HepG2 (cell line): Measurements from ENCODE around the gene ASXL1. TPM values are rescaled to one million over a fixed set of nuclear protein-coding genes. Genes with fewer than 3 reads are reported as not detected.

Experiments used
- KMT2A ChIP-seq: sonication (generic); formaldehyde crosslinking; IDR thresholded peaks from 2 replicates; pipeline ENCODE4 v1.4.0; 2020; ENCODE audit warnings: missing genetic modification reagents
- MBD4 ChIP-seq: IDR thresholded peaks from 2 replicates; pipeline ENCODE4 v1.6.1; 2012; ENCODE audit warnings: low read length, inconsistent platforms, borderline replicate concordance
- PCBP2 ChIP-seq: fragments of 200-400 bp; formaldehyde crosslinking; optimal IDR thresholded peaks from 2 replicates; pipeline ENCODE3; 2018; ENCODE audit warnings: low read length, low read depth; ENCODE audit not compliant: poor library complexity, severe bottlenecking
- PPARG ChIP-seq: conservative IDR thresholded peaks from 2 replicates; pipeline ENCODE4 v1.6.1; 2016; ENCODE audit warnings: missing biosample characterization, missing genetic modification reagents
- SAFB2 ChIP-seq: sonication (generic); formaldehyde crosslinking; IDR thresholded peaks from 2 replicates; pipeline ENCODE4 v1.5.1; 2020; ENCODE audit warnings: missing genetic modification reagents, low read depth, mild to moderate bottlenecking, borderline replicate concordance
- SP2 ChIP-seq: sonication (generic); formaldehyde crosslinking; IDR thresholded peaks from 2 replicates; pipeline ENCODE4 v1.5.1; 2020; ENCODE audit warnings: mild to moderate bottlenecking, missing genetic modification reagents
- ZNF17 ChIP-seq: sonication (generic); formaldehyde crosslinking; IDR thresholded peaks from 2 replicates; pipeline ENCODE4 v1.5.0; 2020; ENCODE audit warnings: mild to moderate bottlenecking, missing genetic modification reagents
- ZNF205 ChIP-seq: IDR thresholded peaks from 2 replicates; pipeline ENCODE4 v1.6.1; 2018; ENCODE audit warnings: missing biosample characterization, missing genetic modification reagents
- ZNF629 ChIP-seq: sonication (generic); formaldehyde crosslinking; conservative IDR thresholded peaks from 2 replicates; pipeline ENCODE4 v1.5.0; 2020; ENCODE audit warnings: missing genetic modification reagents
- ZNF724P ChIP-seq: sonication (generic); formaldehyde crosslinking; IDR thresholded peaks from 2 replicates; pipeline ENCODE4 v1.8.0; 2022; ENCODE audit warnings: missing genetic modification reagents, borderline replicate concordance
- ZNF816 ChIP-seq: sonication (generic); formaldehyde crosslinking; IDR thresholded peaks from 2 replicates; pipeline ENCODE4 v1.8.0; 2022; ENCODE audit warnings: missing genetic modification reagents, mild to moderate bottlenecking, borderline replicate concordance
- polyA plus RNA-seq, 8 experiments: library from polyadenylated mRNA; depleted of rRNA in 3 of 8; stranded (reverse) in 7 of 8; unstranded in 1 of 8; fragments of >200 nt; fragmentation: Illumina TruSeq in 4 of 8; extraction: Trizol in 4 of 8; gene quantifications; 2 replicates each; pipeline versions ENCODE4 v1.2.1 to v1.2.3, GENCODE V29; 2011 to 2016; ENCODE audit warnings: low read depth in 4 of 8, missing spikeins in 1 of 8, mixed read lengths in 1 of 8; ENCODE audit not compliant: insufficient read depth in 1 of 8
- total RNA-seq, 5 experiments: library from RNA; depleted of rRNA; stranded (reverse); fragments of >200 nt; fragmentation: Illumina TruSeq; extraction: Trizol; gene quantifications; 2 replicates each; pipeline ENCODE4 v1.2.3, GENCODE V29; 2016; ENCODE audit warnings: low read depth in 1 of 5
- TF ChIP-seq, protein P1 (sequence below): sonication (generic); formaldehyde crosslinking; IDR thresholded peaks from 2 replicates; pipeline ENCODE4 v1.4.0; 2020; ENCODE audit warnings: missing genetic modification reagents
- TF ChIP-seq, protein P2 (sequence below): sonication (generic); formaldehyde crosslinking; IDR thresholded peaks from 2 replicates; pipeline ENCODE4 v1.4.0; 2020; ENCODE audit warnings: missing genetic modification reagents
- TF ChIP-seq, protein P3 (sequence below): sonication (generic); formaldehyde crosslinking; IDR thresholded peaks from 2 replicates; pipeline ENCODE4 v1.4.0; 2020; ENCODE audit warnings: missing genetic modification reagents
- TF ChIP-seq, protein P4 (sequence below): sonication (generic); formaldehyde crosslinking; IDR thresholded peaks from 2 replicates; pipeline ENCODE4 v1.4.0; 2020; ENCODE audit warnings: missing genetic modification reagents

ASXL1 gene
- total and polyA plus RNA-seq, 2 of the 13 experiments (the other 11 are each of a cell fraction or from before 2014, with no cell fraction given): 62.1 to 74.8 TPM

DNA sequence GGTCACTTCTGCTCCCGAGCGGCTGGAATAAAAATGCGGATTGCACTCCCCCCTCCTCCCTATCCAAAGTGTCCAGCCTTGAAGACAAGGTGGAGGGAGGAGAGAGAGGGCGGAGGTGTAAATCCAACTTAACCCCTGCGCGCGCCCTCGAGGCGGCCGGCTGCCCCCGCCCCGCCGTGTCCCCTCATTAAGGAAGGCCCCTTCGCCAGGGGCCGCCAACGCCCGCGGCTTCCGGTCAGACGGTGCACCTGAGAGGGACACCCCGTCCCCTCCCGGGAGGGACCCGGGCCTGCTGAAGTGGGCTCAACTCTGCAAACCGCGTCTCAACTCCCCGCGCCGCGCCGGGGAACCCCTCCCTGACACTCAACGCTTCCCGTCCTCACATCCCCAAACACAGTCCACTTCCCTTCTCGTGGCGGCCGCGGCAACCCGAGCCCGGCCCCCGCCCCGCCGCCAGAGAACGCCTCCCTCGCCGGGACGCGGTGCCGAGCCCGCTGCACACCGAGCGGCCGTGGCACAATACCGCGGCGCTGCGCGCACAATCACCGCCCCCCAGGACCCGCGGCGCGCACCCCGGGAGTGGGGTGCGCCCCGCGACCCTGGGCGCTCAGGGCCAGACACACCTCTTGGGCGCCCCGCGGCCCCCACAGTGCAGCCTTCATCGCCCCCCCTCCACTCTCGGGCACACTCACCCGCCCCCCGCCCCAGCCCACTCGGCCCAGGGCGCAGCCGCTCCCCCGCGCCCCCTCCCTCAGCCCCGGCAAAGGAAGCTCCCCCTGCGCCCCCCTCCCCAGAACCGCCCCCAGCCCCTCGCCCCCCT is 124.5 kb downstream of the ASXL1 start (continued):
- TF ChIP-seq, protein P1, sequence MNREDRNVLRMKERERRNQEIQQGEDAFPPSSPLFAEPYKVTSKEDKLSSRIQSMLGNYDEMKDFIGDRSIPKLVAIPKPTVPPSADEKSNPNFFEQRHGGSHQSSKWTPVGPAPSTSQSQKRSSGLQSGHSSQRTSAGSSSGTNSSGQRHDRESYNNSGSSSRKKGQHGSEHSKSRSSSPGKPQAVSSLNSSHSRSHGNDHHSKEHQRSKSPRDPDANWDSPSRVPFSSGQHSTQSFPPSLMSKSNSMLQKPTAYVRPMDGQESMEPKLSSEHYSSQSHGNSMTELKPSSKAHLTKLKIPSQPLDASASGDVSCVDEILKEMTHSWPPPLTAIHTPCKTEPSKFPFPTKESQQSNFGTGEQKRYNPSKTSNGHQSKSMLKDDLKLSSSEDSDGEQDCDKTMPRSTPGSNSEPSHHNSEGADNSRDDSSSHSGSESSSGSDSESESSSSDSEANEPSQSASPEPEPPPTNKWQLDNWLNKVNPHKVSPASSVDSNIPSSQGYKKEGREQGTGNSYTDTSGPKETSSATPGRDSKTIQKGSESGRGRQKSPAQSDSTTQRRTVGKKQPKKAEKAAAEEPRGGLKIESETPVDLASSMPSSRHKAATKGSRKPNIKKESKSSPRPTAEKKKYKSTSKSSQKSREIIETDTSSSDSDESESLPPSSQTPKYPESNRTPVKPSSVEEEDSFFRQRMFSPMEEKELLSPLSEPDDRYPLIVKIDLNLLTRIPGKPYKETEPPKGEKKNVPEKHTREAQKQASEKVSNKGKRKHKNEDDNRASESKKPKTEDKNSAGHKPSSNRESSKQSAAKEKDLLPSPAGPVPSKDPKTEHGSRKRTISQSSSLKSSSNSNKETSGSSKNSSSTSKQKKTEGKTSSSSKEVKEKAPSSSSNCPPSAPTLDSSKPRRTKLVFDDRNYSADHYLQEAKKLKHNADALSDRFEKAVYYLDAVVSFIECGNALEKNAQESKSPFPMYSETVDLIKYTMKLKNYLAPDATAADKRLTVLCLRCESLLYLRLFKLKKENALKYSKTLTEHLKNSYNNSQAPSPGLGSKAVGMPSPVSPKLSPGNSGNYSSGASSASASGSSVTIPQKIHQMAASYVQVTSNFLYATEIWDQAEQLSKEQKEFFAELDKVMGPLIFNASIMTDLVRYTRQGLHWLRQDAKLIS: no peak
- TF ChIP-seq ZNF724P (peak; percentile 67; the same call in 1 of the 2 replicates), ZNF17 (CRISPR knock-in tag) (no peak), ZNF205 (no peak), KMT2A (CRISPR knock-in tag) (peak; percentile 91), PPARG (no peak), SP2 (CRISPR knock-in tag) (no peak), SAFB2 (CRISPR knock-in tag) (peak; percentile 60; the same call in 1 of the 2 replicates), ZNF816 (CRISPR knock-in tag) (0 out of 2 replicates have a peak, but pooled peaks have one; percentile 1), PCBP2 (no peak), ZNF629 (CRISPR knock-in tag) (no peak), MBD4 (no peak)
- TF ChIP-seq, protein P2, sequence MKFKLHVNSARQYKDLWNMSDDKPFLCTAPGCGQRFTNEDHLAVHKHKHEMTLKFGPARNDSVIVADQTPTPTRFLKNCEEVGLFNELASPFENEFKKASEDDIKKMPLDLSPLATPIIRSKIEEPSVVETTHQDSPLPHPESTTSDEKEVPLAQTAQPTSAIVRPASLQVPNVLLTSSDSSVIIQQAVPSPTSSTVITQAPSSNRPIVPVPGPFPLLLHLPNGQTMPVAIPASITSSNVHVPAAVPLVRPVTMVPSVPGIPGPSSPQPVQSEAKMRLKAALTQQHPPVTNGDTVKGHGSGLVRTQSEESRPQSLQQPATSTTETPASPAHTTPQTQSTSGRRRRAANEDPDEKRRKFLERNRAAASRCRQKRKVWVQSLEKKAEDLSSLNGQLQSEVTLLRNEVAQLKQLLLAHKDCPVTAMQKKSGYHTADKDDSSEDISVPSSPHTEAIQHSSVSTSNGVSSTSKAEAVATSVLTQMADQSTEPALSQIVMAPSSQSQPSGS (CRISPR knock-in tag): 0 out of 2 replicates have a peak, but pooled peaks have one; percentile 21
- TF ChIP-seq, protein P3, sequence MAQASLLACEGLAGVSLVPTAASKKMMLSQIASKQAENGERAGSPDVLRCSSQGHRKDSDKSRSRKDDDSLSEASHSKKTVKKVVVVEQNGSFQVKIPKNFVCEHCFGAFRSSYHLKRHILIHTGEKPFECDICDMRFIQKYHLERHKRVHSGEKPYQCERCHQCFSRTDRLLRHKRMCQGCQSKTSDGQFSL (CRISPR knock-in tag): peak; percentile 66; the same call in 1 of the 2 replicates
- TF ChIP-seq, protein P4, sequence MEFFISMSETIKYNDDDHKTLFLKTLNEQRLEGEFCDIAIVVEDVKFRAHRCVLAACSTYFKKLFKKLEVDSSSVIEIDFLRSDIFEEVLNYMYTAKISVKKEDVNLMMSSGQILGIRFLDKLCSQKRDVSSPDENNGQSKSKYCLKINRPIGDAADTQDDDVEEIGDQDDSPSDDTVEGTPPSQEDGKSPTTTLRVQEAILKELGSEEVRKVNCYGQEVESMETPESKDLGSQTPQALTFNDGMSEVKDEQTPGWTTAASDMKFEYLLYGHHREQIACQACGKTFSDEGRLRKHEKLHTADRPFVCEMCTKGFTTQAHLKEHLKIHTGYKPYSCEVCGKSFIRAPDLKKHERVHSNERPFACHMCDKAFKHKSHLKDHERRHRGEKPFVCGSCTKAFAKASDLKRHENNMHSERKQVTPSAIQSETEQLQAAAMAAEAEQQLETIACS: peak; percentile 56
